ENCODE data around the gene NTSR2. TPM values are rescaled to one million over a fixed set of nuclear protein-coding genes. Genes with fewer than 3 reads are reported as not detected.

The NTSR2 gene
- total and polyA plus RNA-seq, 2 donors from 2014 or later: not detected

GRCh38 chr2:11665028-11665427 lies 5.0 kb downstream of the NTSR2 start:
- Histone ChIP-seq H3K4me1 (ENCODE audit: control insufficient read depth in 2 of 3, insufficient read depth in 2 of 3, low read depth in 1 of 3, low read length in 3 of 3) (peaks cover 0 to under 1% (median 0%) of the 10 kb centered on the region in 3 donors), H3K27ac (ENCODE audit: low read depth in 2 of 2, low read length in 2 of 2) (no peak overlapping the region), H3K36me3 (ENCODE audit: control insufficient read depth in 2 of 3, insufficient read depth in 3 of 3, low read length in 3 of 3) (no peaks in the 10 kb centered on the region), H3K4me3 (ENCODE audit: low read length in 3 of 3) (no peak overlapping the region), H3K9me3 (ENCODE audit: control insufficient read depth in 2 of 3, insufficient read depth in 1 of 3, low read length in 3 of 3) (no peaks in the 10 kb centered on the region), H3K27me3 (ENCODE audit: control insufficient read depth, insufficient read depth, low read length) (no peaks in the 10 kb centered on the region), H3K9ac (ENCODE audit: low read length in 3 of 3) (no peak overlapping the region)
- DNase-seq: no peak
- intact Hi-C loops (cut with DNase I): no loop called here
- no peak for FAIRE-seq
- TF ChIP-seq, protein P1, sequence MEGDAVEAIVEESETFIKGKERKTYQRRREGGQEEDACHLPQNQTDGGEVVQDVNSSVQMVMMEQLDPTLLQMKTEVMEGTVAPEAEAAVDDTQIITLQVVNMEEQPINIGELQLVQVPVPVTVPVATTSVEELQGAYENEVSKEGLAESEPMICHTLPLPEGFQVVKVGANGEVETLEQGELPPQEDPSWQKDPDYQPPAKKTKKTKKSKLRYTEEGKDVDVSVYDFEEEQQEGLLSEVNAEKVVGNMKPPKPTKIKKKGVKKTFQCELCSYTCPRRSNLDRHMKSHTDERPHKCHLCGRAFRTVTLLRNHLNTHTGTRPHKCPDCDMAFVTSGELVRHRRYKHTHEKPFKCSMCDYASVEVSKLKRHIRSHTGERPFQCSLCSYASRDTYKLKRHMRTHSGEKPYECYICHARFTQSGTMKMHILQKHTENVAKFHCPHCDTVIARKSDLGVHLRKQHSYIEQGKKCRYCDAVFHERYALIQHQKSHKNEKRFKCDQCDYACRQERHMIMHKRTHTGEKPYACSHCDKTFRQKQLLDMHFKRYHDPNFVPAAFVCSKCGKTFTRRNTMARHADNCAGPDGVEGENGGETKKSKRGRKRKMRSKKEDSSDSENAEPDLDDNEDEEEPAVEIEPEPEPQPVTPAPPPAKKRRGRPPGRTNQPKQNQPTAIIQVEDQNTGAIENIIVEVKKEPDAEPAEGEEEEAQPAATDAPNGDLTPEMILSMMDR (IDR thresholded peaks at IDR 0.05; ENCODE audit: borderline replicate concordance, extremely low read depth, insufficient read depth): no peak

DNA sequence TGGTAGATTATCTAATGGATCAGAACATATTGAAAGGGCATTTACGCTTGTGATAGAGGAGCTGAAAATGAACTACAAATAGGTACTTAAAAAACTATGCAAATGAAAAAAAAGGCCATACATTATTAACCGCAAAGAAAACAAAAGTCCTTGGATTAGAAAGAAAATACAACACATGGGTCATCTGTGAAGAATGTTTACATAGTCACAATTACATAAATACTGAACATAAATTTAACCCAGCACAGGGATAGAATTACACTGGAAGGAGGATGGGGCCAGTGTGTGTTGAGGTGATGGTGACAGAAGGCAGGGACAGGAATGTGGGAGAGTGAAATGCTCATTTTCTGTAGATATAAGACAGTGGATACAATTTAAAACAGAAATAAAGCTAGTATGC lies 6.6 kb downstream of the NTSR2 start:
- Histone ChIP-seq H3K9me3 (ENCODE audit: control insufficient read depth in 2 of 3, insufficient read depth in 1 of 3, low read length in 3 of 3) (no peaks in the 10 kb centered on the region), H3K36me3 (ENCODE audit: control insufficient read depth in 2 of 3, insufficient read depth in 3 of 3, low read length in 3 of 3) (no peaks in the 10 kb centered on the region), H3K27me3 (ENCODE audit: control insufficient read depth, insufficient read depth, low read length) (no peaks in the 10 kb centered on the region), H3K4me1 (ENCODE audit: control insufficient read depth in 2 of 3, insufficient read depth in 2 of 3, low read depth in 1 of 3, low read length in 3 of 3) (no peaks in the 10 kb centered on the region), H3K27ac (ENCODE audit: low read depth in 2 of 2, low read length in 2 of 2) (no peak overlapping the region), H3K9ac (ENCODE audit: low read length in 3 of 3) (no peak overlapping the region), H3K4me3 (ENCODE audit: low read length in 3 of 3) (no peak overlapping the region)
- intact Hi-C loops (cut with DNase I): no loop called here
- TF ChIP-seq, protein P1 (IDR thresholded peaks at IDR 0.05; ENCODE audit: borderline replicate concordance, extremely low read depth, insufficient read depth): no peak
- no peak for FAIRE-seq
- peak in 1 of 5 donors; percentile 25 for DNase-seq

DNA sequence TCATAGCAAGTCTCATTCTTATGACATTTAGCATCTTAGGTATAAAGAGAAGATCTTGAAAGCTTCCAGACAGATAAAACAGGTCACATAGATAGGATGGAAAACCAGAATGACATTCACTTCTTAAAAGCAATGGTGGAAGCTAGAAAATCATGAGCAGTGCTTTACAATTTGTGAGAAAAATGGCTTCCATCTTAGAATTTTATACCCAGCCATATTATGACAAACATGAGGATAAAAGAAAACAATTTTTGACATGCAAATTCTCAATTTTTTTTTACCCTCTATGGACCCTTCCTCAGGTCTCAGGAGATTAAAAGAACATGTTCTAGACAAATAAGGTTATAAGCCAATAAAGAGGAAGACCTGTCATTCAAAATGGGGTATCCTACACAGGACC lies 7.1 kb downstream of the NTSR2 start:
- intact Hi-C loops (cut with DNase I): no loop called here
- no peaks in the 10 kb centered on the region for H3K9me3 ChIP-seq (ENCODE audit: control insufficient read depth in 2 of 3, insufficient read depth in 1 of 3, low read length in 3 of 3)

More for the DNA sequence above, 7.1 kb downstream of the NTSR2 start:
- no peaks in the 10 kb centered on the region for H3K4me1 ChIP-seq (ENCODE audit: control insufficient read depth in 2 of 3, insufficient read depth in 2 of 3, low read depth in 1 of 3, low read length in 3 of 3)
- DNase-seq: no peak
- H3K27me3 ChIP-seq (ENCODE audit: control insufficient read depth, insufficient read depth, low read length): no peaks in the 10 kb centered on the region
- H3K4me3 ChIP-seq (ENCODE audit: low read length in 3 of 3): no peak overlapping the region
- no peak overlapping the region for H3K9ac ChIP-seq (ENCODE audit: low read length in 3 of 3)
- TF ChIP-seq, protein P1 (IDR thresholded peaks at IDR 0.05; ENCODE audit: borderline replicate concordance, extremely low read depth, insufficient read depth): no peak
- no peak overlapping the region for H3K27ac ChIP-seq (ENCODE audit: low read depth in 2 of 2, low read length in 2 of 2)
- no peak for FAIRE-seq
- no peaks in the 10 kb centered on the region for H3K36me3 ChIP-seq (ENCODE audit: control insufficient read depth in 2 of 3, insufficient read depth in 3 of 3, low read length in 3 of 3)

Measured in kidney (tissue), 14 donors.